ENCODE measurements around the gene AUTS2.

GRCh38 chr7:69617364-69617763 is 19.1 kb downstream of the AUTS2 start:
- TF ChIP-seq ZNF112 (tag by site-specific recombination; IDR thresholded peaks at IDR 0.05) (no peak), ZBTB44 (tag by site-specific recombination; IDR thresholded peaks at IDR 0.05) (no peak), KLF16 (tag by site-specific recombination; IDR thresholded peaks at IDR 0.05) (no peak), RBAK (tag by site-specific recombination; IDR thresholded peaks at IDR 0.05) (no peak), CTCF (tag by site-specific recombination; IDR thresholded peaks at IDR 0.05) (no peak), YY1 (tag by site-specific recombination; IDR thresholded peaks at IDR 0.05) (no peak)
